H1 (cell line): Measurements from ENCODE around the gene PKD1L1. TPM values are rescaled to one million over a fixed set of nuclear protein-coding genes. Genes with fewer than 3 reads are reported as not detected.

Experiments
- CTCF ChIA-PET: fragments of 300-600 bp; sonication (Branson Sonifier 250); formaldehyde crosslinking; loops from one replicate; lab custom pipeline; 2021; ENCODE audit not compliant: partially characterized antibody; lab: Charles Lee
- POLR2A ChIA-PET: fragments of 300-600 bp; sonication (Branson Sonifier 250); formaldehyde crosslinking; loops from one replicate; lab custom pipeline; 2021; ENCODE audit warnings: inconsistent platforms; ENCODE audit not compliant: partially characterized antibody; lab: Charles Lee
- DNase-seq, 2 experiments: peaks; one replicate each; pipeline versions ENCODE4 v3.0.0 to v3.0.0-alpha.2; 2010 to 2022; ENCODE audit warnings: low spot score in 2 of 2, low read depth in 1 of 2, mixed read lengths in 1 of 2
- FAIRE-seq: peaks from 2 replicates; lab custom pipeline; 2011; peaks lifted over from hg19 to GRCh38; lab: Jason Lieb, UNC
- H2AFZ ChIP-seq: 2 replicates; pipeline ENCODE4 v1.8.1; 2012; ENCODE audit warnings: low read length, inconsistent platforms
- H2AK5ac ChIP-seq: 2 replicates; pipeline ENCODE4 v1.6.1; 2013; ENCODE audit warnings: low read depth, low read length
- H2BK120ac ChIP-seq: replicated peaks from 2 replicates; pipeline ENCODE3; 2013; ENCODE audit warnings: low read depth, low read length, inconsistent platforms
- H2BK12ac ChIP-seq: 2 replicates; pipeline ENCODE4 v1.6.1; 2013; ENCODE audit warnings: low read depth, low read length
- H2BK15ac ChIP-seq: 2 replicates; pipeline ENCODE4 v1.6.1; 2013; ENCODE audit warnings: low read length
- H2BK20ac ChIP-seq: 2 replicates; pipeline ENCODE4 v1.6.1; 2013; ENCODE audit warnings: low read length
- H2BK5ac ChIP-seq: 2 replicates; pipeline ENCODE4 v1.6.1; 2013; ENCODE audit warnings: low read depth, low read length
- H3K14ac ChIP-seq: 2 replicates; pipeline ENCODE4 v1.6.1; 2013; ENCODE audit warnings: inconsistent platforms; ENCODE audit not compliant: insufficient read length
- H3K18ac ChIP-seq: 2 replicates; pipeline ENCODE4 v1.6.1; 2013; ENCODE audit warnings: low read length; ENCODE audit errors: extremely low read depth
- H3K23ac ChIP-seq: 2 replicates; pipeline ENCODE4 v1.6.1; 2013; ENCODE audit warnings: inconsistent platforms; ENCODE audit not compliant: insufficient read length
- H3K23me2 ChIP-seq: 2 replicates; pipeline ENCODE4 v1.6.1; 2013; ENCODE audit warnings: low read depth, low read length
- H3K27ac ChIP-seq: 2 replicates; pipeline ENCODE4 v1.6.1; 2011; ENCODE audit warnings: low read depth, low read length, inconsistent platforms
- H3K27me3 ChIP-seq, 4 experiments: replicated peaks in 1 of 4; 1 replicate in 1 of 4; 2 replicates in 3 of 4; pipeline versions ENCODE4 v1.6.1 to v1.8.1; 2011 to 2013; ENCODE audit warnings: low read length in 3 of 4, mild to moderate bottlenecking in 3 of 4, inconsistent platforms in 2 of 4, mixed read lengths in 2 of 4, moderate library complexity in 1 of 4; ENCODE audit not compliant: control insufficient read depth in 3 of 4, insufficient read depth in 3 of 4; ENCODE audit errors: extremely low read depth in 1 of 4
- H3K36me3 ChIP-seq, 4 experiments: 2 replicates each; pipeline versions ENCODE4 v1.6.1 to v1.8.1; 2011 to 2013; ENCODE audit warnings: mild to moderate bottlenecking in 4 of 4, low read length in 3 of 4, moderate library complexity in 2 of 4, control low read depth in 1 of 4, inconsistent platforms in 1 of 4; ENCODE audit not compliant: insufficient read depth in 4 of 4, control insufficient read depth in 2 of 4
- H3K4ac ChIP-seq: replicated peaks from 2 replicates; pipeline ENCODE3; 2013; ENCODE audit warnings: low read length, low read depth, mixed read lengths, inconsistent platforms; ENCODE audit not compliant: insufficient read length
- H3K4me1 ChIP-seq, 4 experiments: replicated peaks in 1 of 4; 1 replicate in 1 of 4; 2 replicates in 3 of 4; pipeline versions ENCODE4 v1.6.1 to v1.8.1; 2011 to 2013; ENCODE audit warnings: low read length in 3 of 4, inconsistent platforms in 2 of 4, mixed read lengths in 1 of 4; ENCODE audit not compliant: insufficient read depth in 4 of 4, control insufficient read depth in 3 of 4
- H3K4me2 ChIP-seq, 2 experiments: 2 replicates each; pipeline versions ENCODE4 v1.6.1 to v1.8.1; 2011 to 2013; ENCODE audit warnings: low read depth in 2 of 2, low read length in 2 of 2, control low read depth in 1 of 2, inconsistent platforms in 1 of 2, mild to moderate bottlenecking in 1 of 2; ENCODE audit not compliant: insufficient read depth in 1 of 2
- H3K4me3 ChIP-seq, 4 experiments: fragments of 200-600, 300-600 bp in 1 of 4; sonication (generic), shearing (Covaris generic), sonication (Bioruptor Twin) in 1 of 4; 2 replicates each; pipeline versions ENCODE4 v1.5.1 to v1.8.1; 2011 to 2016; ENCODE audit warnings: low read length in 4 of 4, low read depth in 3 of 4, control low read depth in 2 of 4, inconsistent platforms in 2 of 4, mild to moderate bottlenecking in 2 of 4, mixed read lengths in 1 of 4, moderate library complexity in 1 of 4; ENCODE audit not compliant: insufficient read depth in 2 of 4; ENCODE audit errors: extremely low read depth in 1 of 4
- H3K56ac ChIP-seq: replicated peaks from 2 replicates; pipeline ENCODE3; 2013; ENCODE audit warnings: low read depth, mild to moderate bottlenecking, mixed read lengths, low read length, inconsistent platforms; ENCODE audit not compliant: insufficient read length
- H3K79me1 ChIP-seq: 2 replicates; pipeline ENCODE4 v1.6.1; 2013; ENCODE audit warnings: low read depth, low read length, control low read depth
- H3K79me2 ChIP-seq, 2 experiments: 2 replicates each; pipeline versions ENCODE4 v1.6.1 to v1.8.1; 2012 to 2013; ENCODE audit warnings: low read length in 2 of 2, mild to moderate bottlenecking in 2 of 2, inconsistent platforms in 1 of 2; ENCODE audit not compliant: insufficient read depth in 2 of 2, control insufficient read depth in 1 of 2
- H3K9ac ChIP-seq, 4 experiments: replicated peaks in 1 of 4; 1 replicate in 1 of 4; 2 replicates in 3 of 4; pipeline versions ENCODE4 v1.6.1 to v1.8.1; 2011 to 2013; ENCODE audit warnings: low read depth in 3 of 4, low read length in 3 of 4, control low read depth in 2 of 4, mild to moderate bottlenecking in 2 of 4, moderate library complexity in 2 of 4, inconsistent platforms in 1 of 4; ENCODE audit errors: extremely low read depth in 1 of 4
- H3K9me3 ChIP-seq, 2 experiments: 2 replicates each; pipeline versions ENCODE4 v1.6.1 to v1.8.1; 2012 to 2013; ENCODE audit warnings: mild to moderate bottlenecking in 2 of 2, moderate library complexity in 2 of 2, control low read depth in 1 of 2, inconsistent platforms in 1 of 2, low read depth in 1 of 2, low read length in 1 of 2, mixed read lengths in 1 of 2; ENCODE audit not compliant: insufficient read depth in 2 of 2
- H4K20me1 ChIP-seq, 2 experiments: replicated peaks in 1 of 2; 2 replicates each; pipeline versions ENCODE3 to v1.8.1; 2011 to 2013; ENCODE audit warnings: inconsistent platforms in 2 of 2, low read length in 2 of 2, mild to moderate bottlenecking in 1 of 2; ENCODE audit not compliant: insufficient read depth in 2 of 2, control insufficient read depth in 1 of 2
- H4K5ac ChIP-seq: 2 replicates; pipeline ENCODE4 v1.6.1; 2013; ENCODE audit warnings: low read length, low read depth, mixed read lengths, inconsistent platforms; ENCODE audit not compliant: insufficient read length
- H4K8ac ChIP-seq: 2 replicates; pipeline ENCODE4 v1.8.0; 2013; ENCODE audit warnings: mild to moderate bottlenecking, moderate library complexity, low read length, inconsistent platforms; ENCODE audit not compliant: insufficient read depth; ENCODE audit errors: extremely low read depth
- H4K91ac ChIP-seq: replicated peaks from 2 replicates; pipeline ENCODE3; 2013; ENCODE audit warnings: low read length, mixed read lengths, inconsistent platforms; ENCODE audit not compliant: insufficient read length
- WGBS, 2 experiments: shearing (Covaris generic) in 1 of 2; methylation state at CpG; one replicate each; pipeline versions ENCODE4 v1.1.6 to v1.1.7; 2013 to 2015; ENCODE audit warnings: low lambda C conversion rate in 2 of 2, mixed read lengths in 2 of 2, inconsistent platforms in 1 of 2, low coverage in 1 of 2, missing lambda C conversion rate in 1 of 2; ENCODE audit not compliant: insufficient replicate concordance in 2 of 2, insufficient coverage in 1 of 2, insufficient read length in 1 of 2; ENCODE audit errors: extremely low coverage in 1 of 2, missing lambda C conversion rate in 1 of 2; 5-methylcytosine and 5-hydroxymethylcytosine counted together
- polyA plus RNA-seq, 7 experiments: library from polyadenylated mRNA; depleted of rRNA in 3 of 7; stranded (reverse) in 5 of 7; unstranded in 2 of 7; fragments of >200 nt in 5 of 7; fragments of 200-250 nt in 2 of 7; gene quantifications; 1 replicate in 5 of 7; 2 replicates in 1 of 7; 4 replicates in 1 of 7; pipeline versions ENCODE4 v1.2.1 to v1.2.3, GENCODE V29; 2011 to 2013; ENCODE audit warnings: missing spikeins in 2 of 7, mixed read lengths in 2 of 7
- total RNA-seq: library from RNA; stranded (reverse); fragmentation: NEBNext Ultra II Directional; extraction: Animal tissue kit (Norgen Biotek cat#: 25700); gene quantifications from 2 replicates; pipeline ENCODE4 v1.2.1, GENCODE V29; 2021

PKD1L1 gene
- total and polyA plus RNA-seq, 2 of the 8 experiments (the other 6 are each of a cell fraction or from before 2014, with no cell fraction given), result 0.22 to 0.35 TPM

- Histone ChIP-seq H3K79me2 (no peaks in the 10 kb centered on the region), H3K4me2 (no peak overlapping the region), H2AK5ac (no peak overlapping the region), H2BK20ac (no peak overlapping the region), H4K8ac (no peak overlapping the region), H3K18ac (no peak overlapping the region), H3K23me2 (no peaks in the 10 kb centered on the region), H3K4me3 (no peak overlapping the region), H4K91ac (no peak overlapping the region), H3K4ac (no peak overlapping the region), H3K4me1 (peaks cover 0 to 4% (median 1%) of the 10 kb centered on the region in 4 experiments; a peak in 4 of 7 replicates), H2BK5ac (no peak overlapping the region), H3K9me3 (no peaks in the 10 kb centered on the region), H3K23ac (no peak overlapping the region), H2BK15ac (no peak overlapping the region), H3K79me1 (no peaks in the 10 kb centered on the region), H3K56ac (no peak overlapping the region), H3K9ac (no peak overlapping the region), H2BK120ac (no peak overlapping the region), H3K27me3 (no peaks in the 10 kb centered on the region), H3K36me3 (peaks cover 2 to 12% (median 6%) of the 10 kb centered on the region in 4 experiments; a peak in 5 of 8 replicates), H2AFZ (no peak overlapping the region), H2BK12ac (no peak overlapping the region), H4K20me1 (no peaks in the 10 kb centered on the region), H4K5ac (no peak overlapping the region), H3K27ac (no peak overlapping the region), H3K14ac (no peak overlapping the region)
- WGBS, 2 experiments, result 84% methylated on average over 4 of the region's 4 CpGs; no CpG with 5 or more reads in 1 of the 2 experiments
- ChIA-PET POLR2A (interaction anchor here (0.7 kb wide), 1 partner anchor 25 kb away, joined by 3 read pairs; no protein-coding TSS in a partner anchor), CTCF (interaction anchor here (0.6 to 6.8 kb wide), 5 partner anchors 13 to 686 kb away, joined by 3 to 34 read pairs (median 3); no protein-coding TSS in a partner anchor)
- no peak for DNase-seq
- FAIRE-seq, result no peak
Observed at GRCh38 chr7:47952224-47952623, 4.0 kb upstream of the PKD1L1 start.
